ENCODE measurements around the gene SFXN3. TPM values are rescaled to one million over a fixed set of nuclear protein-coding genes. Genes with fewer than 3 reads are reported as not detected.
A peak's percentile ranks its signal among the peaks of the same experiment; 100 is the strongest.

SFXN3 gene
- total and polyA plus RNA-seq, 8 donors: 20.8 to 79.0 (median 24.1) TPM

DNA sequence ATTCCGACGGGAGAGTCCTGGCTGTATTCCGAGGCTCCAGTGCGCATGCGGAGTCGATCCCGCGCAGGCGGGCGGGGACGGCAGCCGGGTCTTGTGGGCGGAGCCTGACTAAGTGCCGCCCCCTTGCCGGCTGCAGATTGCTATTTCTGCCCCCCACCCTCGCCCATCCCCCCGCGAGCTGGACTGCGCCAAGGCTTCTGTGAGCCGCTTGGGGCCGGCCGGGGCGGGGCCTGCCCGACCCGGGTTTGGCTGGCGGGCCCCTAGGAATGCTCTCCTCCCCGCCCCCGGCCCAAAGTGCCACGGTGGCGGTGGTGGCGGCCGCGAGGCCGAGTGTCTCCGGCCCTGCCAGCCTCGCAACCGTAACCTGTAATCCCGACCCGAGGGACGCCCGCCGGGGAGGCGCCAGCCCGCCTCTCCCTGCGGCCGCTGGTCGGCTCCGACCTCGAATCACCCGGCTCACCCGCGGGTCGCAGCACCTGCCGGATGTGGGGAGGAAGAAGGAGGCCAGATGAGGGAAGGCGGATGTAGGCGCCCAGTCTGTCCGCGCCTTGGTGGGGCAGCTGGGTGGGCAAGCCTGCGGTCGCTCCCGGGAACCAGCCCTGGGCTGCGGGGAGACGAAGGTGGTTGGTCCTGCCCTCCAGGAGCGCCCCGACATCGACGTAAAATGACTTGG lies 30.1 kb downstream of the SFXN3 start:
- Histone ChIP-seq H3K4me3 (peak overlapping the region; percentile 59 to 77), H3K36me3 (no peaks in the 10 kb centered on the region), H3K9me3 (no peaks in the 10 kb centered on the region), H3K4me1 (peaks cover 28 to 56% of the 10 kb centered on the region in 2 donors), H3K27ac (peak overlapping the region; percentile 93 to 98), H3K27me3 (peaks cover 0 to 52% of the 10 kb centered on the region in 2 donors)
- intact Hi-C loops (cut with DNase I): no loop called here
- ATAC-seq (peak; percentile 94), DNase-seq (peak; percentile 97 to 98 (median 97))
- TF ChIP-seq, protein P1, sequence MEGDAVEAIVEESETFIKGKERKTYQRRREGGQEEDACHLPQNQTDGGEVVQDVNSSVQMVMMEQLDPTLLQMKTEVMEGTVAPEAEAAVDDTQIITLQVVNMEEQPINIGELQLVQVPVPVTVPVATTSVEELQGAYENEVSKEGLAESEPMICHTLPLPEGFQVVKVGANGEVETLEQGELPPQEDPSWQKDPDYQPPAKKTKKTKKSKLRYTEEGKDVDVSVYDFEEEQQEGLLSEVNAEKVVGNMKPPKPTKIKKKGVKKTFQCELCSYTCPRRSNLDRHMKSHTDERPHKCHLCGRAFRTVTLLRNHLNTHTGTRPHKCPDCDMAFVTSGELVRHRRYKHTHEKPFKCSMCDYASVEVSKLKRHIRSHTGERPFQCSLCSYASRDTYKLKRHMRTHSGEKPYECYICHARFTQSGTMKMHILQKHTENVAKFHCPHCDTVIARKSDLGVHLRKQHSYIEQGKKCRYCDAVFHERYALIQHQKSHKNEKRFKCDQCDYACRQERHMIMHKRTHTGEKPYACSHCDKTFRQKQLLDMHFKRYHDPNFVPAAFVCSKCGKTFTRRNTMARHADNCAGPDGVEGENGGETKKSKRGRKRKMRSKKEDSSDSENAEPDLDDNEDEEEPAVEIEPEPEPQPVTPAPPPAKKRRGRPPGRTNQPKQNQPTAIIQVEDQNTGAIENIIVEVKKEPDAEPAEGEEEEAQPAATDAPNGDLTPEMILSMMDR (IDR thresholded peaks at IDR 0.05): no peak

DNA sequence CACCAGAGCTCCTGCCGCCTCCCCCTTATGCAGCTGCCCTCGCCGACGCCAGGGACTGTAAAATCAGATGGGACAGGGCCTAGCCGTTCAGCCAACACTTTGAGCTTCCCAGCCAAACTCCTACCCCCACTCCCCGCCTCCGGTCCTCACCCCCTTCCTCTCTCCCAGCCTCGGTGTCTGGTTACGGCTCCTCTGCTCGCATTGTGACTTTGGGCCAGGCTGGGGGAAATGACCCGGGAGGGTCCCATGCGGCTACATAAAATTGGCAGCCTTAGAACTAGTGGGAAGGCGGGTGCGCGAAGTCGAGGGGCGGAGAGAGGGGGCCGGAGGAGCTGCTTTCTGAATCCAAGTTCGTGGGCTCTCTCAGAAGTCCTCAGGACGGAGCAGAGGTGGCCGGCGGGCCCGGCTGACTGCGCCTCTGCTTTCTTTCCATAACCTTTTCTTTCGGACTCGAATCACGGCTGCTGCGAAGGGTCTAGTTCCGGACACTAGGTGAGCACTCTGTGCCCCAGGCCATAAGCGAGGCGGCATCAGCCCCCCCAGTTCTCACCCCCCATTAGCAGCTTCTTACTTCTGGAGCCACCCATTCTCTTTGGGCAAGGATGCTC lies 30.7 kb downstream of the SFXN3 start, which contains the start of gene KAZALD1:
Gene KAZALD1 (plus strand): TSS at position 366 of the 608 bp plus-strand sequence. CDS start 604 bp downstream, outside the sequence.
- peak within 1 kb of the TSS; percentile 93 to 98 for H3K27ac ChIP-seq
- no peaks in the 10 kb centered on the region for H3K9me3 ChIP-seq
- H3K4me1 ChIP-seq: peaks cover 28 to 62% of the 10 kb centered on the region in 2 donors
- H3K4me3 ChIP-seq: peak within 1 kb of the TSS; percentile 59 to 77
- H3K36me3 ChIP-seq: no peaks in the 10 kb centered on the region
- intact Hi-C loops (cut with DNase I): no loop called here
- ATAC-seq (peak; percentile 16), DNase-seq (peak in 3 of 4 donors; percentile 63 to 94 (median 87))
- TF ChIP-seq, protein P1 (IDR thresholded peaks at IDR 0.05): no peak
- peaks cover 0 to 58% of the 10 kb centered on the region in 2 donors for H3K27me3 ChIP-seq

DNA sequence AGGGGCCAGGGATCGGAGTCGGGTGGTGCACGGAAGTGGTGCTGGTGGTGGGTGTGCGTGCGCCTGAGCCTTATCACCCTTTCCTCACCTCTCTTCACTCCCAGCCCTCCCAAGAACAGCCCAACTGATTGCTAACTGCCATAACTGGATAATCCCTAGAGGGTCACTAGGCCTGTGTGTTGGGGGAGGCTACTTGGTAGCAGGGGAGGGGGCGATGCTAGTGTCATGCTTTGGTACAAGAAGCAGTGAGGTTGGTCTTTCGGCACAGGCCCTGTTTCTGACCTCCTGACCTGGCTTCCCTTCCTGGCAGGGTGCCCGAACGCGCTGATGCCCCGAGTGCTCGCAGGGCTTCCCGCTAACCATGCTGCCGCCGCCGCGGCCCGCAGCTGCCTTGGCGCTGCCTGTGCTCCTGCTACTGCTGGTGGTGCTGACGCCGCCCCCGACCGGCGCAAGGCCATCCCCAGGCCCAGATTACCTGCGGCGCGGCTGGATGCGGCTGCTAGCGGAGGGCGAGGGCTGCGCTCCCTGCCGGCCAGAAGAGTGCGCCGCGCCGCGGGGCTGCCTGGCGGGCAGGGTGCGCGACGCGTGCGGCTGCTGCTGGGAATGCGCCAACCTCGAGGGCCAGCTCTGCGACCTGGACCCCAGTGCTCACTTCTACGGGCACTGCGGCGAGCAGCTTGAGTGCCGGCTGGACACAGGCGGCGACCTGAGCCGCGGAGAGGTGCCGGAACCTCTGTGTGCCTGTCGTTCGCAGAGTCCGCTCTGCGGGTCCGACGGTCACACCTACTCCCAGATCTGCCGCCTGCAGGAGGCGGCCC lies 31.4 kb downstream of the SFXN3 start:
- H3K36me3 ChIP-seq: no peaks in the 10 kb centered on the region
- H3K27ac ChIP-seq: peak overlapping the region; percentile 18 to 98
- ATAC-seq (peak; percentile 20), DNase-seq (peak in 3 of 4 donors; percentile 66 to 89 (median 67))
- peak overlapping the region; percentile 59 to 77 for H3K4me3 ChIP-seq
- peaks cover 28 to 69% of the 10 kb centered on the region in 2 donors for H3K4me1 ChIP-seq
- H3K27me3 ChIP-seq: peaks cover 0 to 66% of the 10 kb centered on the region in 2 donors
- TF ChIP-seq, protein P1 (IDR thresholded peaks at IDR 0.05): peak; percentile 47 to 62
- intact Hi-C loops (cut with DNase I): no loop called here
- H3K9me3 ChIP-seq: no peaks in the 10 kb centered on the region

DNA sequence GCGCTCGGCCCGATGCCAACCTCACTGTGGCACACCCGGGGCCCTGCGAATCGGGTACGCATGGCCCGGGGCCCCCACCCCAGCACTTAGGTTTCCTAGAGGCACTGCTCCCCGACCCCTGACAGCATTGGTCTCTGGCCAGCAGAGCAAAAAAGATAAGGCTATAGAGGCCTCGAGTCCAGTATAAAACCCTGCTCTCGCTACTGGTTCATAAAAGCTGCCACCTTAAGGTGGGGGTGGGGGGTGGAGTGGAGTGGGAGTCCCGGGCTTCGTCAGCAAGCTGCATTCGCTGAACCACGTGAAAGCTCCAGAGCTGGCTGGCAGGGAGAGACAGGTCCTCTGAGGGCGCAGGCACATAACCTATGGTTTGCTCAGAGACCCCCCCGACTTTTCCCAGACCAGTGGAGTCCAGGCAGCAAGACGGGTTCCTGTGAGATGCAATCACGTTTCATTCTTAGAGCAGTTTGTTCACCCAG lies 32.1 kb downstream of the SFXN3 start:
- Histone ChIP-seq H3K27ac (peak overlapping the region in 1 of 2 donors; percentile 18), H3K4me1 (peaks cover 28 to 73% of the 10 kb centered on the region in 2 donors)
- TF ChIP-seq, protein P1 (IDR thresholded peaks at IDR 0.05): no peak

More for the DNA sequence above, 32.1 kb downstream of the SFXN3 start:
- Histone ChIP-seq H3K36me3 (no peaks in the 10 kb centered on the region), H3K9me3 (no peaks in the 10 kb centered on the region), H3K4me3 (peak overlapping the region; percentile 59 to 77), H3K27me3 (peaks cover 0 to 69% of the 10 kb centered on the region in 2 donors)
- DNase-seq: no peak
- no peak for ATAC-seq
- intact Hi-C loops (cut with DNase I): no loop called here

All from left lung (tissue), 10 donors.